Measurements from ENCODE around the gene CYP4F22. TPM values are rescaled to one million over a fixed set of nuclear protein-coding genes. Genes with fewer than 3 reads are reported as not detected.
A peak's percentile ranks its signal among the peaks of the same experiment; 100 is the strongest.
"Not testable (repeated sequence)": the region's sequence is repeated elsewhere in the genome, so short reads cannot be mapped to it uniquely, and the experiment has no call there.

Gene CYP4F22
- total RNA-seq = not detected

DNA sequence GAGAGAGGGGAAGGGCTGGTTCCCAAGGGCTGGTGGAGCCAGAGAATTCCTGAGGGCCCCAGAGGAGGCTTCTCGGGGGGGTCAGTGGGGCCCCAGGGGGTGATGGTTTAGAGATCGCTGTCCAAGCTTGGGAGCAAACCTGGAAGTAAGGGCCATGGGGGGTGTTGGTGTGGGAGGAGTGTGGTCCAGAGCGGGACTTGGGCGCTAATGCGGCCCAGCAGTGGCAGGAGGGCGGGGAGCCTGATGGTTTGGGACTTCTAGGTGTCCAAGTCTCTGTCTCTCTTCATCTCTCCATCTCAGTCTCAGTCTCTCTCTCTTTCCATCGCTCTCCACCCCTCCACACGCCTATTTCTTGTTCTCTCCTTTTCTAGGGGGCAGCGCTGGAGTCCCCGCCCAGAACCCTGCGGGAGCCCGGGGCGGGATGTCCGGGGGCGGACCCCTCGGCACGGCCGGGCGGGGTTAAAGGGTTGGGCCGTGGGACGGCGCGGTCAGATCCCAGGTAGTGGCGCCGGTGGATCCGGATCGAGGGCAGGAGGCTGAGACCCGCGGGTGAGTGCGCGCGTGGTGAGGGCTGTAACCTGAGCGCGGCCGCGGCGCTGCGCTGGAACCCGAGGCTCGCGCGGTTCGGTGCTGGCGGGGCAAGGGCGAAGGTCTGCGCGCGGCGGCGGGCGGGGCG is at the start of gene CYP4F22:
CYP4F22 (plus strand) TSS at position 491 of the 676 bp plus-strand sequence. CDS start 16,812 bp downstream, outside the sequence.
- DNase-seq = peak; percentile 2

DNA sequence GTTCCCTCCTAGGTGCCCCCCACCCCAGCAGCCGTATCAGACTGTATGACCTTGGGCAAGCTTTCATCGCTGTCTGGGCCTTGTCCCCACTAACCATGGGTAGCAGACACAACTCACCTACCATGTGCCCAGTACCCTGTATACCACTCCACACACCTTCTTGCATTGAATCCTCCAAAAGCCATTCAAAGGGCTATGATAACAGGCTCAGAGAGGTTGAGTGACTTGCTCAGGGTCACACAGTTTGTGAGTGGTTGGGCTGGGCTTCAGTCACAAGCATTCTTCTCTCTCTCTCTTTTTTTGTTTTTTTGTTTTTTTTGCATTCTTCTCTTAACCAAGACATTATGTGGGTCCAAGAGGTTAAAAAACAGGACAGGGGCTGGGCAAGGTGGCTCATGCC is 46.6 kb upstream of the CYP4F22 start:
- DNase-seq = no peak

GRCh38 chr19:15463861-15464371 is 44.4 kb upstream of the CYP4F22 start:
- DNase-seq = no peak

DNA sequence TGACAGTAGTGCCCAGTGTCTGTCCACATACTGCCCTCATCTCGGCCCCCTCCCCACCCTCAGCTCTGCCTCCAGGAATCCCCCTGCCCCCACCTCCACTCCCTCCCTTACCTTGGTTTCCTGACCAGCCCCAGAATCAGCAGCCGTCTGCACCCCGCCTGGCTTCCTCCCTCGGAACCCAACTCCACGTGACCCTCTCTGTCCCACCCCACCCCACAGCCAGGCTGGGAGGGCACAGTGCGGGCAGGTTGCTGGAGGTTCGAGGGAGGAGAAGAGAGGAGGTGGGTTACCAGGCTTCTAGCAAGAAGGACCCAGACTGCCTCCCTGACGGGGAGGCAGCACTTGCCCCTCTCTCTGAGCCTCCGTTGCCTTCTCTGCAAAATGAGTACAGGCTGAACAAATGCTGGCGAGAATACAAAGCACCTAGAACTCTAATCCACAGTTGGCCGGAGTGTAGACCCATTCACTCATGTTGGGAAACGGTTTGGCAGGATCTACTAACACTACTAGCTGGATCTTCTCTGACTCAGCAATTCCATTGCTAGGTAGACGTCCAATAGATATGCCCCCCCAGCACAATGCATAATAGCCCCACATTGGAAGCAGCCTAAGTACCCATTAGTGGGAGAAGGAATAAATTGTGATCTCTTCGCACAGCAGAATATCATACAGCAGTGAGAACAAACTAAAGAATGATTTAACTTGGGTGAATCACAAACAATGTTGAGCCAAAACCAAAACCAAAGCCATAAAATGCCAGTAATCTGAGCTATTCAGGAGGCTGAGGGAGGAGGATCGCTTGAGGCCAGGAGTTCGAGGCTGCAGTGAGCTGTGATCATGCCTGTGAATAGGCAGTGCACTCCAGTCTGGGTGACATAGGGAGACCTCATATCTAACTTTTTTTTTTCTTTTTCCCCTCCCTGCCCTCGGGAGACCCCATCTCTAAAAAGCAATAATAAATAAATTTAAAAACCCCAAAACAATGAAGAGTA is 43.6 kb upstream of the CYP4F22 start, which contains the start of gene RASAL3:
RASAL3 (minus strand) TSS at position 151 of the 992 bp plus-strand sequence. CDS start 186 bp downstream, outside the sequence.
- no peak for DNase-seq

DNA sequence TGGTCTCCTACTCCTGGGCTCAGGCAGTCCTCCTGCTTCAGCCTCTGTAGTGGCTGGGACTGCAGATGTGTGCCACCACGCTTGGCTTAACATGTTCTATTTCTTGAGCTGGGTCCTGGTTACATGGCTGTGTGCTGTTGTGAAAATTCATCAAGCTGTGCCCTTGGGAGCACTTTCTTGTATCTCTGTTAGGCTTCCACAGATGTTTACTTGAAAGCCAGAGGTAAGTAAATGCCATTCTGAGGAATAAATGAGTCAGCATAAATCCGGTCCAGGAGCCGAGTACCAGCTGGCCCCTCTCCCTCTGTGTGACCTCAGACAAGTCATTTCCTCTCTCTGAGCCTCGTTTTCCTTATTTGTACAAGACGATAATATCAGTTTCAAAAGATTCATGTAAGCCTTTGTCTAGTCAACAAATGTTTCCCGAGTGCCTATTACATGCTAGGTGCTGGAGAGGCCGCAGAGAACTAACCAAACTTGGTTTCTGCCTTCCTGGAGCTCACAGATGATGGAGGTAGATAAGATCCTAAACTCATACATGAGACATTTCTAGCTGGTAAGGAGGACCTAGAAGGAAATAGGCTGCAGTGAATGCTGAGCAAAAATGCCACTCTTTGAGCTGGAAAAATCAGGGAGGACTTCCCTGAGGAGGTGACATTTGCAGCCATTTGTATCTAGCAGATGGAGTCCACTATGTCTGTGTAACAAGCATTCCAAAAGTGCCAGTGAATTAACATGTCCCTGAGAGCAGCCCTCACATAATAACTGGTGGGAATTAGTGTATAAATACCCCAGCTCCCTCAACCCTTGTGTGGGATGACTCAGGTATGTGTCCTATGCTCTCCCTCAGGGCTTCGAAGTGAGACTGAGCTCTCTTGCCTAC is 41.2 kb upstream of the CYP4F22 start:
- no peak for DNase-seq

GRCh38 chr19:15467734-15468214 is 40.6 kb upstream of the CYP4F22 start:
- DNase-seq = no peak

GRCh38 chr19:15468675-15469512 is 39.4 kb upstream of the CYP4F22 start:
- DNase-seq = no peak

DNA sequence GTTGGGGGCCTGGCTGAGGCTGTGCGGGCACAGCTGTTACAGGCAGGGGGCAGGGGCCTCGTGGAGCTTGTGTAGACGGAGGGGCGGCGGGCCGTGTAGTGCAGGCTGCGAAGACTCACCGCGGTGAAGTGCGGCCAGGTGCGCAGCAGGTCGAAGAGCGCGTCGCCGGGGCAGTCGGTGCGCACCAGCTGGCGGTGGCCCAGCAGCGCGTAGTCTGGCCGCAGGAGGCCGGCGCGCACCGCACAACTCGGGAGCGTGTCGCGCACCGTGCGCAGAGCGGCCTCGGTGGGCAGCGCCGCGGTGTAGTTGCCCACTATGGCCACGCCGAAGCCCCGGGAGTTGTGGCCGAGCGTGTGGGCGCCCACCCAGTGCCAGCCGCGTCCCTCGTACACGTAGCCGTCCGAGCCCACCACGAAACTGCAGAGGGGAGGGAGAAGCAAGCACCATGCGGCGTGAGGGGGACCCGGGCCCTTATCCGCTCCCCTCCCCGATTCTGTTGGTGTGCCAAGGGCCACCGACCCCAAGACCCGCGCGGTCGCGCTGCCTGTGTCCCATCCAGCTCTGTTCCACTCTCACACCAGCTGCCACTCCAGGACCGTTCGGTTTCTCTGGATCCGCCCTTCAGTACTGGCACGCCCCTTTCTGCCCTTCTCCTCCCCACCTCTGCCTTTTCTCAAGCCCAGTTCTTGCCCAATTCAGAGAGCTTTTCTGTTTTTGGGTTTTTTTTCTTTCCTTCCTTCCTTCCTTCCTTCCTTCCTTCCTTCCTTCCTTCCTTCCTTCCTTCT is 38.6 kb upstream of the CYP4F22 start:
- DNase-seq = no peak

GRCh38 chr19:15471639-15472101 is 36.7 kb upstream of the CYP4F22 start:
- no peak for DNase-seq

GRCh38 chr19:15473821-15474220 is 34.5 kb upstream of the CYP4F22 start:
- not testable (repeated sequence) for DNase-seq

GRCh38 chr19:15475169-15475568 is 33.2 kb upstream of the CYP4F22 start:
- DNase-seq = no peak

GRCh38 chr19:15475611-15476010 is 32.7 kb upstream of the CYP4F22 start:
- no peak for DNase-seq

- no peak for DNase-seq
Measured at GRCh38 chr19:15476325-15476724, 32.0 kb upstream of the CYP4F22 start.

- DNase-seq = no peak
Measured at GRCh38 chr19:15479391-15480345, 28.7 kb upstream of the CYP4F22 start, which contains the start of gene PGLYRP2. PGLYRP2 (minus strand) TSS chr19:15479501; CDS start chr19:15479371, 130 bp downstream.

DNA sequence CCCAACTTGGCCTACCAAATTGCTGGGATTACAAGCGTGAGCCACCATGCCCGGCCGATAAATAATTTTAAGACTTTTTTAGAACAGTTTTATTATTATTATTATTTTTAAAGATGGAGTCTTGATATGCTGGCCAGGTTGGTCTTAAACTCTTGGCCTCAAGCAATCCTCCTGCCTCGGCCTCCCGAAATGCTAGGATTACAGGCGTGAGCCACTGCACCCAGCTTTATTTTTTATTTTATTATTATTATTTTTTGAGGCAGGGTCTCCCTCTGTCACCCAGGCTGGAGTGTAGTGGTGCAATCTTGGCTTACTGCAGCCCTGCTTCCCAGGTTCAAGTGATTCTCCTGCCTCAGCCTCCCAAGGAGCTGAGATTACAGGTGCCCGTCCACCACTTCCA is 27.3 kb upstream of the CYP4F22 start:
- DNase-seq = not testable (repeated sequence)

DNA sequence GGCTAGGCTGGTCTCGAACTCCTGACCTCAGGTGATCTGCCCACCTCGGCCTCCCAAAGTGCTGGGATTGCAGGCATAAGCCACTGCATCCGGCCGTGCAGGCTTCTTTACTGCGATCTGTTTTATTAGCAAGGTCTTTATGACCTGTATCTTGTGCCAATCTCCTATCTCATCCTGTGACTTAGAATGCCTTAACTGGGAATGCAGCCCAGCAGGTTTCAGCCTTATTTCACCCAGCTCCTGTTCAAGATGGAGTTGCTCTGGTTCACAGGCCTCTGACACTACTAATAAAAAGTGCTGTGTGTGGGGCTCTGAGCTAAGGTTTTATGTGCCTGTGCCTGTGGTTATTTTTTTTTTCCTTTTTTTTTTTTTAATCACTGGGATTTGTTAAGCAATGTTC is 22.6 kb upstream of the CYP4F22 start:
- DNase-seq = not testable (repeated sequence)

GRCh38 chr19:15487038-15487437 is 21.3 kb upstream of the CYP4F22 start:
- no peak for DNase-seq

DNA sequence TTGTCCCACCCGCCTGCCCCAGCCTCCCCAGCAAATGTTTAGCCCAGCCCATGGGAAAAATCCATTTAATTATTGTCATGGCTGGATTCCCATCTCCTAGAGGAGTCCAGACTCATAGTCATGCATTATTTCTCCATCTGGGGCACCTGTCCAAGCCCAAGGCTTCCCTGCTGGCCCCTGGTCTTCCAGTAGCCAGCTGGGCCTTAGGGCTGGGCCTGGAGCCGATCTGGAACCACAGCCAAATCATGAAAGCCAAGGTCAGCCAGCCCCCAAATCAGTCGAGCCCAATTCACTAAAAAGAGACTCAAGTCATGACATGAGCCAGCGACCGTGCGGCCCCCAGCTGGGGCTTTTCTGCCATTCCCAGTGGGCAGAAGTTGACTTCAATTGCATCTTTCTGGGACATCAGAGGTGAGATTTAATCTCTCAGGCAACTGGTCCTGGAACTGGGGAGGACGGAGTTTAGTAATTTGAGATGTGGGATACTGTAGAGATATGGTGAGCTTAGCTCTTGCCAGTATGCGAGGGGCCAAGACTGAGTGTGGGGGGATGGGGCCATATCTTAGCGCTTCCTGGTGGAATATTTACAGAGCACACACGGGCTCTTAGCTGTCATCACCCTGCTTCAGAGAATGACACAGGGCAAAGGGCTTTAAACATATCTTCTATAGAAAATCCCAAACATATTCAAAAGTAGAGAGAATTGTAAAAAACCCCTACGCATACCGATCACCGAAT is 19.7 kb upstream of the CYP4F22 start:
- DNase-seq = no peak
